GM21381 (cell line): ENCODE data around the gene ACSL6.

ENCODE experiments used
- ATAC-seq: cut with Tn5 transposase; IDR thresholded peaks from one replicate; pipeline ENCODE4 v1.9.1; 2021; ENCODE audit warnings: mild to moderate bottlenecking, moderate library complexity; ENCODE audit not compliant: unreplicated experiment

The ACSL6 gene

DNA sequence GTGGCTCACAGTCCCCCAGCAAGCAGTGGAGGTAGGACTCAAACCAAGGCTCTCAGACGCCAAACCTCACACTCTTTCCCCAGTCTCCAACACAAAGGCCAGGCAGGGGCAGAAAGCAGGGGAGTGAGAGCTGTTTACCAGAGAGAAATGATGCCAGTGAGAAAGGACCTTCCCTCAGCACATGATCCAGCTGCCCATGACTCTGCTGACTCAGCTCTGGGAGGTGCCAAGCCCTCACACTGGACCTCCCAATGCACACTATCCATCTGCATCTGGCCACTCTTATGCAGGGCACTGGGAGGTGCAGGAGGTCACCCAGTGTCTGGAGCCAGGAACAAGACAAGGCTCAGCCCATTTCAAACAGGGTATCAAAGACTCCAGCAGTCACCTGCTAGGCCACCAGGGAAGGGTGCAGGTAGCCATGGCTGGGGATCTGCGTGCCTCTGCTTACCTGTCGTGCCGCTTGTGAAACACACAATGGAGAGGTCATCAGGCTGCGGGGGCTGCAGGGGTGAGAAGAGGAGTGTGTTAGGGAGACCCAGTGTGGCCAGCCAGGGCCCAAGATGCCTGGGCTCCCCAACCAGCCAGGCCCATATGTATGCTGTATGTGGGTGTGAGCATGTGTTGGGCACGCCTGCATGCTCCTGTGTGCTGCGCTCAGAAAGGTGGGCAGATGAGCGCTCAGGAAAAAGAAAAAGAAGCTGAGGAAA, 26.3 kb downstream of the ACSL6 start:
- no peak for ATAC-seq

DNA sequence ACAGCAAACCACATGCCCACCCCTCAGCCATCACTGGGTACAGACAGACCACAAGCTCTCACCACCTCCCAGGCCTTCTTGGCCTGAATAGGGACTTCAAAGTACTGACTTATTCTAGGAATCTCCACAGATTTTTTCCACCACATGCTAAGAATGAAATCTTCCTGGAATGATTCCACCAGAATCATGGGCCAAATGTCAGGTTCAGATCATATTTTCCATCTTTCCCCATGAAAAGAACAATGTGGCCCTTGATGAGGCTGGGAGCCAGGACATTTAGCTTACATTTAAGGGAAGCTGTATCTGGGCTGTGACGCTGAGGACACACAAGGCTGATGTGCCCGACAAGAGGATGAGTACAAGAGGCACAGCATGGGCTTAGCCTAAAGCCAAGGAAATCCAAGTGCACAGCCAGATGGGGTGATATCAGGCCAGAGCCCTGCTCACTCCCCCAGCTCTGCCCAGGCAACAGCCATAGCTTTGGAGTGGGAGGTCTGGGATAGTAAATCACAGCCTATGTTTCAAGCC, 28.1 kb downstream of the ACSL6 start:
- no peak for ATAC-seq

DNA sequence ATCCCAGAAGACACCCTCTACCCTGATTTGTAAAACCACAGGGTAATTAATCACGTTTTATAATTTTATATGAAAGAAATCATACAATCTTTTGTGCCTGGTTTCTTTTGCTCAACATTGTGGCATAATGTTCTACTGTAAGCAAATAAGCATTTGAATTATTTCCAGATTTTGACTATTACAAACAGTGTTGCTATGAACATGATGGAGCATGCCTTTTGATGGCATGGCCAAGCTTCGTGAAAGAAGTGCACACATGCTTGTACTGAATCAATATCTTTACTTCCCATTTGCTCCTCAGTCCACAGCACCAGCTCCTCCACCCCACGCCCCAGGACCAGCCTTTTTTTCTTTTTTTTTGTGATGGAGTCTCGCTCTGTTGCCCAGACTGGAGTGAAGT, 29.9 kb downstream of the ACSL6 start:
- ATAC-seq, result no peak

DNA sequence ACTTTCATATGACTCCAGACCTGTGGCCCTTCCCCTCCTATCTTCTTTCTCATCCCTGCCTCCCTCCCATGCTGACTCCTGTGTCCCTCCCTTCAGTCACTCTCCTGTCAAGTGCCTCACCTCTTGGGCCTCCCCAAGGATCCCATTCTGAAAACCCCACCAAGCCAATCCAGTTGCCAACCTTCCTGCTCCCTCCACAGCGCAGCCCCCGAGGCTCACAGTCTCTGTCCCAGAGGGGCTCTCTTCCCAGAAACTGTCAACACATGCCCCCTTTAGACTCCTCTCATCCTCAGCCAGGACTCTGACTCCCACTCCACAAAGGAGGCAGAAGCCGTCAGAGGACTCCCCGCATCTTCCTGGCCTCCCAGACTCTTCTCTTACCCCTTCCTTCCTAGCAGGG, 30.8 kb downstream of the ACSL6 start:
- no peak for ATAC-seq

DNA sequence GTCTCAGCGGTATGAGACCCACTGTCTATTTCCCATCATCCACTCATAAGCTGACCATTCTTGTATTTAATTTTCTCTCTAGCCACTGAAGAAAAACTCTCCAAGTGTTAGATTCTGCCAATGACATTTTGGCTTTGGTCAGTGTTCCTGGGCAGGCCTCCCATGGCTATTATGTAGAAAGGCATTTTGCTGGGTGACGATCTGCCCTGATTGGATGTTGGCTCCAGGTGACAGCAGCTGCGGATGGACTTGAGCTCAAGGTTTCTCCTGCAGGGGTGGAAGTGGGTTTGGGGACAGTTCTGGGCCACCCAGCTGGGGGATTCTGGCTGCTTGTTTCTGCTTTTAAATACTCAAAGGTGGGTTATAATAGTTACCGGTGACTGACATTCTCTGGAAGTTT, 31.6 kb downstream of the ACSL6 start:
- ATAC-seq, result no peak

DNA sequence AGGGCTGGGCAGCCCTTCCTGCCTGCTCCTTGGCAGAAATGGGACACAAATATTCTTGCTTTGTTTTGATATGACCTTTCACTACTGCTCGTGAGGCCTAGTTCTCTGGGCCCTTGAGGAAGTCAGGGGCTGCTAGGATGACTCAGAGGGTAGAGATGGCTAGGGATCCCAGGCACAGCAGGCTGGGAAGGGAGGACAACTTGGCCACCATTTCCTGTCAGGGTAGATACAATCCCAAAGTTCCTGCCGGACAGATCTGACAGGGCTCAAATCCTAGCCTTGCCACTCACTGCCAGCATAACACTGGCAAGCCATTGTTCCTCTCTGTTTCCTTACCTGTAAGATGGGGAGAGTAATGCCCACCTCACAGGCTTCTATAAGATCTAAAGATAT, 34.2 kb downstream of the ACSL6 start:
- ATAC-seq, result no peak

DNA sequence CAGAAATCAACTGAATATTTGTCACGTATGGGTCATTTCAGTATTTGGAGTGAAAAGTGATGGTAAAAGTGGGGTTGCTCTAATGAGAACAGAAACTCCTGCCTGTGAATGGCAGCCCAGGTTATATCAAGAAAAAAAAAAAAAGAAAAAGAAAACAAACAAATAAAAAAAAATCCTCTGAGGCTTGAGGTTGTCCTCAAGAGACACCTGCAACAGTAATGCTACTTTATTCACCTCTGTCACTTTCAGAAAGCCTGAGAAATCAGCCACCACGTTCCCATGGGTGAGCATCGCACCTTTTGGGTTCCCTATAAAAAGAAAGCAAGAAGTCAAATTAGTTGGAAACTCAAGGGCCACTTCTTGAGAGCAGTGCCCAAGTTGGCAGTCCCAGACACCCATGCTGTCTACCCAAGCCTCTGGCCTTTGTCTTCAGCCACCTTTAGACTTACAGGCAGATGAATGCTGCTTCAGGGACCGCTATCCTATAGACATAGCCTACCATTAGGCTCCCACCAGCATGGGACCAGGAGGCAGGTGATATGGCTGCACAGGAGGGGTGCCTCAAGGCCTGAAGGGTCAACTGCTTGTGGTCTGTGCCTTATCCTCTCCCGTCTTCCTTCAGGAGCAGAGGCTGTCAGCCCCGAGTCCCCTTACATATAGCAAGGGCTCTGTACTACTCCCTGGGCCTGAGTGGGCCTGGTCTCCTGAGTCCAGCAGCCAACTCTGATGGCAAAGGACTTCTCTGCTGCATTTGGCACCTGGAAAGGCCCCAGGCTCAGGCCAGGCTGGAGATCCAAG, 34.8 kb downstream of the ACSL6 start:
- no peak for ATAC-seq

DNA sequence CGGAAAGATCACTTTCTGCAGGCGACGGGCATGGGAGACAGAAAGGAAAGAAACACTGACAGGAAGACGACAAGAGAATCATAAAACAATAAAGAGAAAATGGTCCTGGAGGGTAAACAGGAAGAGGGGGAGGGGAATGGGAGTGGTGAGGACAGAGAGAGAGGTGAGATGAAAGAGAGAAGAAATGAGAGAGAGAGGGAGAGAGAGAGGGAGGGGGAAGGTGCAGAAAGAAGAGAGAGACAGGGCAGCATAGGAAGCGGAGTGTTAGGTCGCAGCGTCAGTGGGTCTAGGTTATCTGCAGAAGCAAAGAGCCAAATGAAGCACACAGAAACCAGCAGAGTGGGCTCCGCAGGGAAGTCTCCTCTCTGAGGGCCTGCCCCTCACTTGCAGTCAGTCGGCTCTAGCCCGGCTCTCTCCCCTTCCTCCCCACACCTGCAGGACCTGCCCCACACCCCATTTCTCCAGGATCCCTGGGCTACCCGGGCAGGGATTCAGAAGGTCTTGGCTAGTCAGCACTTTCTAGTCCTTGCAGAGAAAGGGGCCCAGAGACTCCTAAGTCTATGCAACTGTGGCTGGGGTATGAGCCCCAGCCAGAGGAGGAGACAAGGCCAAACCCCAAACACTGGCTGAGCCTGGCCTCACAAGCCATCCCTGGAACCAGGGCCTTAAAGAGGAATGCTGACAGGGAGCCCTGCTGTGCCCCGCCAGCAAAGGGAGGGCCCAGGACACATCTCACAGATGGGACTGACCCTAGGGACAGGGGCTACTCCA, 36.3 kb downstream of the ACSL6 start:
- ATAC-seq, result no peak

DNA sequence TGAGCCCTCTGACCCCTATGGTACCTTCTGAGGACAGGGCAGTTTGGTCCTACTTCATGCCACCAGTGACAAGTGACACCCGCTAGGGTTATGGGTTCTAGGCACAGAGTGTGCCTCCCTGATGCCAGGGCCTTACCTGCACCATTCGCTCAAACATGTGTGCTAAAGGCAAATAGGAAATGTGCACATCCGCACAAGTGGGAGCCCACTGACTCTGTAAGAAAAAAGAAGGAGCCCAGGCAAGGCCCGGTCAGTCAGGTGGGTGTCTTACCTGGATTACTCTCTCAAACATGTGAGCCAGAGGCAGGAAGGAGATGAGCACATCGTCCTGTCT, 36.9 kb downstream of the ACSL6 start:
- no peak for ATAC-seq

DNA sequence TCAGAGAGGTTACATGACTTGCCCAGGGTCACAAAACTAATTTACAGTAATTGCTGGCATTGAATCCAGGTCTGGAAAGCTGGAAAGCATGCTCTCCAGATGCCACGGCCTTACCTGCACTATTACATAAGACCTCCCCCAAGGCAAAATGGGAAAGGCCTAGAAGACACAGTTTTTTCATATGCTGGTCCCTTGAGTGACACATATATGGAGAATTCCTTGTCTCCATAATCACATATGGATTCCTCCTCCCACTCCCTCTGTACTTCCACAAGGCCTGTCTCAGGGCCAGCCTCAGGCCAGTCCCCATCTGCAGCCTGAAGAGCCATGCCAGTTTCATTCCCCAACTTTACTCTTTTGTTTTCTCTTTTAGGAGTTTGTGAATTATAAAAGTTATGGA, 37.4 kb downstream of the ACSL6 start:
- no peak for ATAC-seq

DNA sequence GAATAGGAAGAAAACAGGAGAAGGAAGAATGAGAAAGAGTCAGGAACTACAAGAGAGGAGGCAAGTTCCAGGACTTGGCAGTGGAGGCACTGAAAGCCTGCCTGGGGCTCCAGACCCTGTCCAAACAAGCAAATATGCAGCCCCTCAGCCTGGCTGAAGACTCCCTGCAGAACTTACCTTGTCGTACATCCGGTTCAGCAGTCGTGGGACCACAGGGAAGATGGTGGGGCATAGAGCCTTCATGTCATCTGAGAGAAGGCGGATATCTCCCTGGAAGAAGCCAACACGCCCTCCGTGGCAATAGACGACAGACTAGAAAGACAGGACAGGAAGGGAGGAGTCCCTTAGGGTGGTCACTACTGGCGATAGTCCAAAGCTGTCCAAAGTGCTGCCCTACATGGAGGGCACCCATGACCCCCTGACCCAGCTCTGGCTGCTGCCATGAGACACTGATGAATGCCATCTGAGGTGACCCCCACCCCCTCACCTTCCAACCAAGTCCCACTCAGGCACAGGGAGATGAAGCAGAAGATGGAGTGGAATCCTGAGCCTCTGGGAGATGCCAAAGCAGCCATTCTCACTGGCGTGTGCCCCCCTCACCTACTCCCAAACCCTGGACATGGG, 38.3 kb downstream of the ACSL6 start:
- ATAC-seq, result no peak

DNA sequence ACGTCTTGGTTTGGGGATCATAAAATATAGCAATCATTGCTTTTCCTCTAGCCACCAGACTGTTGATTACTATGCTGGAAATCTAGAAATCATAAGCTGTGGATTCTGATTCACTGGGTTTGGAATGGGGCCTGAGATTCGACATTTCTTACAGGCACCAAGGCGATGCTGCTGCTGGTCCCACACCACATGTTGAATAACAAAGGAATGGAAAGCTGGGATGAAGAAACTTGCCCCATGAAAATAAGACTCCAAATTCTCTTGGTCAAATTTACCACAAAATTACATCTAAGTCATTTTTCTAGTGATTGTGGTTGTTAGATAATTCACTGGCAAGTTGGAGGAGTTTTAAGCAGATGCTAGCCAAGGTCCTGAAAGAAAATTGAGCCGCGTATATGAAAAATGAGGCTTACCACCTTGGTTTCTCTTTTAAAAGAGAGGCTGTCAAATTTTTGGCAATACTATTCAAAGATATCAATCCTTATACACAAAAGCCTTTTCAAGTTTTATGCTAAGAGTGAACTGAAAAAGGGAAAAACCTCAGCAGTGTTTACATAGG, 43.0 kb downstream of the ACSL6 start:
- ATAC-seq, result no peak

DNA sequence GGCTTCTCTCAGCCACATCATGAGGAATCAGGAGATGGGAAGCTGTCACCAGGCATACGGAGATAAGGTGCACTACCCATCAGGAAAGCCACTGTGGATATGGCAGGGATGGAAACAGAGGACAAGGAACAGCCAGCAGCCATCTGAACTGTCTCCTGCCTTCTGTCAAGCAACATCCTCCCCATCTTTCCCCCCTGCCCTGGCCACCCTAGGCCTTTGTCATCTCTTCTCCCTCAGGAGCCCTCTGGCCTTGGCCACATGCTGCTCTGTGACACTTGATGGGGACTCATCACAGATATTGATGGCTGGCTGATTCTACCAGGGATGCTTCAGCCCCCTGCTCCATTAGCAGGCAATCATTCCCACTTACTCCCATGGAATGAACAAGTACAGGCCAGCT, 44.9 kb downstream of the ACSL6 start:
- ATAC-seq, result no peak

DNA sequence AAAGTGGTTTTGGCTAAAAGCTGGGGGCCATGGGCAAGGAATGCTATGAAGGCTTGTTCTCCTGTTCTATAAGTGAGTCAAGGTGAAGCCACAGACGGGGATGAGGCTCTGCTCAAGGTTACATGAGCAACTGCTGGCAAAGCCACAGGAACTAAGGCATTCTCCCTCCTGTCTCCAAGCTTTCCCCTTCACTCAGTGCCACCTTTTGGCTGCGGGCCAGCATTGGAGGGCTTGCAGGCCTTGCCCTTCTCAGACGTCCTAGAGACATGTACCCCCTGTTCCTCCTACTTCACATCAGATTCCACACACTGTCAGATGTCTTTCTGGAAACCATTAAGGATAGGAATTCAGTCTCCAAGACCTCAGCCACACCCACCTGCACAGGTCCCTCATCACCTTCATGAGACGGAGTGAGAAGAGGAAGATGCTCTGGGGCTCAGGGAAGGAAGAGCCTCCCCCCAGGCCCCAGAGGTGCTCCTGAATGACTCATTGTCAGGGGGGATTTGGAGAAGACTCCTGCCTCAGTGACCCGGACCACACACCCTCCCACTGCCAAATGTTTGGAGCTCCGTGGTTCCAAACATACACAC, 45.5 kb downstream of the ACSL6 start:
- no peak for ATAC-seq

DNA sequence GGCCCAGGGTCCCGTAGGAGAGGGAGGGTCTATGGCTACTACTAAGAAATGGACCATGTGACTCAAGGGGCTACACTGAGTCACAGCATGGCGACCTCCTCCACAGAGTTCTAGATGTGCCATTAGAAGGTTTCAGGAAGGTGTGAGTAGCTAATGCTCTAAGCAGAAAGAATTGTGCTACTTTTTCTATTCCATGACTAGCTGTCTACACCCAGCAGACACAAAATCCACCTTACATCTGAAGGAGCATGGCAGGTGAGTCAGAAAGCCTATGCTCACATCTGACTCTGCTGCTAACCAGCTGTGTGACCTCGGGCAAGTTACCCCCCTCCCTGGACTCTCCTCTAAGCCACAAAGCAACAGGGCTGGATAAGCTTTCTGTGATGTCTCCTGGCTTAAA, 51.6 kb downstream of the ACSL6 start:
- no peak for ATAC-seq

DNA sequence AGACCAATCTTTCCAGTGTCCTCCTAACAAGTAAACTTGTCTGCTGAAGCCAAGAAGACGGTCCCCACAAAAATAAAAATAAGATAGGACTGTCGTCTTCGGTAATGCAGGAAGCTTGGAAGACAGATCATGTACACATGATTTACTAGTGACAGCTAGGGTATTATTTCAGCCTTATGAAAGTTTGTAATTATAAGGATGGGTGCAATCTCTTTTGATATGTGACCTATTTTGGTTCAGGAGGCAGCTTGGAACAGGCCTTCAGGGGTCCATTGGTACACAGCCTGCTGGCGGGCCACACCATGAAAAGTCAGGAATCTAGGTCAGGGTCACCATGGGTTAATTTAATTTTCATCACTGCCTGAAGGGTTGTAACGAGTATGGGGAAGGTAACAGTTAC, 52.3 kb downstream of the ACSL6 start:
- no peak for ATAC-seq

DNA sequence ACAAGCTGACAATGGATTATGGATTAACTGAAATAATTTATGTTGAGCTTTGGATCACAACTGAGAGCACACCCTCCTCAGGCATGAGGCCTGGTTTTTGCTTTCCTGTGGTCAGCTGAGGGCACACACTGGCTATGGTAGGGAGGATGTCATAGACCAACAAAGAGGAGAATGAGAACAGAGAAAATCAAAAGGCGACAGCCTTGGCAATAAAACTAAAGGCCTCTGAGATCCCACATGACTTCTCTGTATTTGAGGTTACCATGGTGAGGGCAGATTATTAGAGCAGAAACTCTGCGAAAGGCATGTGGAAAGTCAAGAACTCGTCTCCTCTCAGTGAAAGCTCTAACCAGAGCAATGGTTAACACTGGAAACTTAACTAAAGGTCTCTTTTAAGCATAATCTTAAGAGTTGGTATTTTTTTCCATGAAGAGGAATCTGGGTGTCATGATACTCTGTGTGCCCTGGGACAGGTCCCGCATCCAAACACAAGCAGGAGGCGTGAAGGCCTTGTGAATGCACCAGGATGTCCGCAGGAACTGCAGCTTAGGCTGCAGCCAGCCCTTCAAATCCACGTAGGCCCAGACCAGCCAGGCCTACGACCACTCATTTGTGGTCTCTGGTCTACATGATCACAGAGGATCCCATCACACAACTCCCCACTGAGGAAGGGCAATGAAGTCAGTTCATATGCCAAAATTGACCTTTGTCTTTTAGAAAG, 53.6 kb downstream of the ACSL6 start:
- no peak for ATAC-seq

DNA sequence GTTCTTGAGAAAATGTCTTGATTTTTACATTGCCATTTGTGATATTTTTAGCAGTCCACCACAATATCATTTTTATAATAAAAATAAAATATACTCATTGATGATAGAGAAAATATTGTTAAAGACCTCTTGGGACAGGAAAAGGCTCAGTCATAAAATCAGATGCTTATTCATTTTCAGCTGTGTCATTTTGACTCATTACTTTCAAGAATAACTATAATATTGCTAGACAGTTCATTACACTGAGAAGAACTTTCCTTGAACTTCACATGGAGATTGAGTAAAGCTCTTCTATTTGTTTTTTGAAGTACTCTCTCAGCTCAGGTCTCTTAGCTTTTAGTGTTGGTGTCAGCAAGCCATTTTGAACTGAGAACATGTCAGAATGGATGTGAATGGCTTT, 57.5 kb downstream of the ACSL6 start:
- no peak for ATAC-seq

DNA sequence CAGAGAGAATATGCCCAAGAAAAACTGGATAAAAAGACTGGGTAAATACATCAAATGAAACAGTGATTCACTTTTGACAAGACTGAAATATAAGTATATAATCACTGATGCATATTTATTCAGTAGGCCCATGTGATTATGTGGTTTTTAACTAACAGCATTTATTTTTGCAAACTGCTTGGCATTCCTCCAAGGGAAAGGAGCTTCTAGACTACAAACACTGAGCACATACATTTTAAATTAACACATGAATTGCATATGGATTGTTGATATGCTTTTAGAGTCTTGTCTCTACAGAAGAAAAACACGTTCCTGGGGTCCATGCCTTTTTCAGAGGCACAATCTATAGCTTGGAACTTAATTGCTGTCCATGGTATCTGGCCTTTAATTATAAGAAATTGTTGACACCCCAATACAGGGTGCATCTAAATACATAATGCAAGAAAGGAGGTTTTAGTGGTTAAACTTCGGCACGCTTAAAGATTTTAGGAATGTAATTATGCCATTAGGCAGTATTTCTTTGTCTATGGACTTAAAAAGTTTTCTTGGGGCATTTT, 59.1 kb downstream of the ACSL6 start:
- no peak for ATAC-seq

DNA sequence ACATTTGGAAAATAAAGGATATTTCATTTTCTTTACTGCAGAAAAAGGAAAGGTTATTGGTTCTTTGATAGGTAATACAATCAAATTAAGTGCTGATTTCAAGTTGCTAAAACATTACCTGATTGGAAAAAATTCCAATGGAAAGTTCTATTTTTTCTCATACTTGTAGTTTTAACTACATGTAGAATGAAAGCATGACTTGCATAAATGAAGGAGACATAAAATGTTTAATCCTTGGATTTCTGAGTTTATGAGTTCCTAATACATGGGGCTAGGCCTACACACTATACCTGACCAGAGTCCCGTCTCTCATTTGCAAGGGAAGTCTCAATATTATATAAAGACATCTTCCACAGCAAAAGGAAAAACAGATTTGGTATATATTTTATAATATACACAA, 60.8 kb downstream of the ACSL6 start:
- ATAC-seq, result no peak
